Raji (cell line): ENCODE measurements around the gene DNTT.

ENCODE experiments used
- POLR2A ChIP-seq: IDR thresholded peaks from 2 replicates; pipeline ENCODE4 v1.6.1; 2011; ENCODE audit warnings: low read depth, low read length, control low read depth; ENCODE audit not compliant: insufficient read depth

DNTT gene

GRCh38 chr10:96270571-96270970 lies 33.7 kb upstream of the DNTT start:
- no peak for TF ChIP-seq POLR2A

GRCh38 chr10:96271016-96271815 lies 33.0 kb upstream of the DNTT start, which contains the start of gene BLNK:
Gene BLNK, minus strand, starts transcription at chr10:96271569. Its CDS starts 171 bp downstream, at chr10:96271398.
- peak; percentile 85 for TF ChIP-seq POLR2A

GRCh38 chr10:96272316-96273280 lies 31.6 kb upstream of the DNTT start:
- peak; percentile 69 for TF ChIP-seq POLR2A

- TF ChIP-seq POLR2A: no peak
Observed at GRCh38 chr10:96275685-96276418, 28.4 kb upstream of the DNTT start.

GRCh38 chr10:96276426-96276825 lies 27.8 kb upstream of the DNTT start:
- TF ChIP-seq POLR2A: no peak

- TF ChIP-seq POLR2A: no peak
Observed at GRCh38 chr10:96276831-96277230, 27.4 kb upstream of the DNTT start.

GRCh38 chr10:96279191-96279641 lies 25.0 kb upstream of the DNTT start:
- TF ChIP-seq POLR2A: peak; percentile 70

- TF ChIP-seq POLR2A: no peak
Observed at GRCh38 chr10:96280859-96281258, 23.4 kb upstream of the DNTT start.

GRCh38 chr10:96281444-96282029 lies 22.7 kb upstream of the DNTT start:
- TF ChIP-seq POLR2A: no peak

GRCh38 chr10:96283351-96283750 lies 20.9 kb upstream of the DNTT start:
- TF ChIP-seq POLR2A: no peak

GRCh38 chr10:96283756-96284155 lies 20.5 kb upstream of the DNTT start:
- TF ChIP-seq POLR2A: no peak

GRCh38 chr10:96285331-96285752 lies 18.9 kb upstream of the DNTT start:
- no peak for TF ChIP-seq POLR2A

GRCh38 chr10:96287392-96288105 lies 16.7 kb upstream of the DNTT start:
- TF ChIP-seq POLR2A: no peak

- TF ChIP-seq POLR2A: peak; percentile 65
Observed at GRCh38 chr10:96288151-96288621, 16.0 kb upstream of the DNTT start.
